Stimulated activated CD8-positive, alpha-beta memory T cell treated with anti-CD3 and anti-CD28 coated beads, Interleukin-12 subunit alpha, Interleukin-12 subunit beta, amount 100 ng/mL, for 24 hours (primary cell): ENCODE results near the gene CITED4.

ENCODE experiments used
- DNase-seq: peaks from one replicate; pipeline ENCODE4 v3.0.0-alpha.2; 2020; ENCODE audit errors: extremely low read depth

Gene CITED4

GRCh38 chr1:40886318-40887011 is 24.3 kb upstream of the CITED4 start:
- no peak for DNase-seq

GRCh38 chr1:40884055-40884795 is 22.1 kb upstream of the CITED4 start:
- no peak for DNase-seq

GRCh38 chr1:40880813-40881549 is 18.8 kb upstream of the CITED4 start:
- no peak for DNase-seq

GRCh38 chr1:40879482-40880175 is 17.5 kb upstream of the CITED4 start:
- no peak for DNase-seq

GRCh38 chr1:40878906-40879305 is 16.7 kb upstream of the CITED4 start:
- no peak for DNase-seq

GRCh38 chr1:40877698-40878097 is 15.5 kb upstream of the CITED4 start:
- DNase-seq: no peak

- no peak for DNase-seq
These were observed 14.7 kb upstream of the CITED4 start for GRCh38 chr1:40876891-40877290.

GRCh38 chr1:40876436-40876761 is 14.2 kb upstream of the CITED4 start:
- no peak for DNase-seq

- no peak for DNase-seq
These were observed 11.8 kb upstream of the CITED4 start for GRCh38 chr1:40873863-40874472.

- no peak for DNase-seq
These were observed 10.1 kb upstream of the CITED4 start for GRCh38 chr1:40872276-40872675.

- DNase-seq: no peak
These were observed 8.1 kb upstream of the CITED4 start for GRCh38 chr1:40870135-40870728.

GRCh38 chr1:40868051-40868723 is 6.0 kb upstream of the CITED4 start:
- DNase-seq: no peak

GRCh38 chr1:40861224-40862003 is 749 bp downstream of the CITED4 start:
- no peak for DNase-seq

- DNase-seq: no peak
These were observed 1.4 kb downstream of the CITED4 start for GRCh38 chr1:40860706-40861223.

- no peak for DNase-seq
These were observed 3.2 kb downstream of the CITED4 start for GRCh38 chr1:40858856-40859416.

GRCh38 chr1:40857737-40858136 is 4.4 kb downstream of the CITED4 start:
- DNase-seq: no peak

GRCh38 chr1:40856656-40857302 is 5.4 kb downstream of the CITED4 start:
- no peak for DNase-seq

- DNase-seq: no peak
These were observed 6.0 kb downstream of the CITED4 start for GRCh38 chr1:40856116-40856515.

- DNase-seq: no peak
These were observed 6.7 kb downstream of the CITED4 start for GRCh38 chr1:40855513-40855912.
